SK-N-SH treated with all-trans-retinoic acid at 6 μM for 48 hours (cell line): ENCODE data around the gene GRB14.

ENCODE experiments used
- ATAC-seq: fragments of 200-7000 bp; cut with Tn5 transposase; 3 replicates; pipeline ENCODE4 v1.9.1; 2020; ENCODE audit warnings: mild to moderate bottlenecking, moderate library complexity
- ARNTL ChIP-seq: fragments of 450-650 bp; formaldehyde crosslinking; IDR thresholded peaks from 2 replicates; pipeline ENCODE4 v1.5.0; 2020; ENCODE audit warnings: low read depth, mild to moderate bottlenecking, moderate library complexity, borderline replicate concordance
- BACH2 ChIP-seq: fragments of 250-450 bp; sonication (Bioruptor Pico); IDR thresholded peaks from 2 replicates; pipeline ENCODE4 v1.9.0; 2021; ENCODE audit warnings: mild to moderate bottlenecking, borderline replicate concordance
- CREB5 ChIP-seq: fragments of 250-450 bp; sonication (Bioruptor Pico); IDR thresholded peaks from 2 replicates; pipeline ENCODE4 v1.5.1; 2020; ENCODE audit warnings: low read depth, mild to moderate bottlenecking, moderate library complexity
- CSDC2 ChIP-seq: fragments of 250-450 bp; sonication (Bioruptor Pico); IDR thresholded peaks from 2 replicates; pipeline ENCODE4 v1.5.0; 2020; ENCODE audit warnings: mild to moderate bottlenecking, moderate library complexity
- GLIS3 ChIP-seq: fragments of 250-450 bp; sonication (Bioruptor Pico); IDR thresholded peaks from 2 replicates; pipeline ENCODE4 v1.5.0; 2020; ENCODE audit warnings: mild to moderate bottlenecking, moderate library complexity
- ISL1 ChIP-seq: fragments of 250-450 bp; sonication (Bioruptor Pico); IDR thresholded peaks from 2 replicates; pipeline ENCODE4 v2.1.2; 2022; ENCODE audit warnings: mild to moderate bottlenecking, moderate library complexity
- OSR1 ChIP-seq: fragments of 250-450 bp; sonication (Bioruptor Pico); IDR thresholded peaks from 2 replicates; pipeline ENCODE4 v1.8.0; 2022; ENCODE audit warnings: moderate library complexity, mild to moderate bottlenecking, inconsistent platforms
- PATZ1 ChIP-seq: fragments of 250-450 bp; sonication (Bioruptor Pico); IDR thresholded peaks from 2 replicates; pipeline ENCODE4 v1.8.0; 2020; ENCODE audit warnings: mild to moderate bottlenecking, moderate library complexity, borderline replicate concordance
- POU6F1 ChIP-seq: fragments of 250-450 bp; sonication (Bioruptor Pico); IDR thresholded peaks from 2 replicates; pipeline ENCODE4 v1.8.0; 2021; ENCODE audit warnings: low read depth, mild to moderate bottlenecking, moderate library complexity, borderline replicate concordance
- PPARA ChIP-seq: fragments of 250-450 bp; sonication (Bioruptor Pico); IDR thresholded peaks from 2 replicates; pipeline ENCODE4 v1.5.0; 2020; ENCODE audit warnings: mild to moderate bottlenecking, borderline replicate concordance
- RARB ChIP-seq: fragments of 250-450 bp; sonication (Bioruptor Pico); IDR thresholded peaks from 2 replicates; pipeline ENCODE4 v1.8.0; 2021; ENCODE audit warnings: mild to moderate bottlenecking, moderate library complexity
- SNAI2 ChIP-seq: fragments of 250-450 bp; sonication (Bioruptor Pico); IDR thresholded peaks from 2 replicates; pipeline ENCODE4 v1.5.0; 2020; ENCODE audit warnings: mild to moderate bottlenecking, moderate library complexity
- TCF4 ChIP-seq: fragments of 250-450 bp; sonication (Bioruptor Pico); IDR thresholded peaks from 2 replicates; pipeline ENCODE4 v1.8.0; 2021; ENCODE audit warnings: mild to moderate bottlenecking, moderate library complexity, borderline replicate concordance
- TOX ChIP-seq: fragments of 250-450 bp; sonication (Bioruptor Pico); IDR thresholded peaks from 2 replicates; pipeline ENCODE4 v1.8.0; 2021; ENCODE audit warnings: mild to moderate bottlenecking, moderate library complexity, borderline replicate concordance
- ZC3H10 ChIP-seq: fragments of 250-450 bp; sonication (Bioruptor Pico); IDR thresholded peaks from 2 replicates; pipeline ENCODE4 v1.5.1; 2021; ENCODE audit warnings: mild to moderate bottlenecking, moderate library complexity
- ZFP3 ChIP-seq: fragments of 250-450 bp; sonication (Bioruptor Pico); IDR thresholded peaks from 2 replicates; pipeline ENCODE4 v1.5.0; 2020; ENCODE audit warnings: mild to moderate bottlenecking, moderate library complexity
- ZNF565 ChIP-seq: fragments of 450-650 bp; formaldehyde crosslinking; conservative IDR thresholded peaks from 2 replicates; pipeline ENCODE4 v1.5.0; 2020; ENCODE audit warnings: low read depth, mild to moderate bottlenecking, moderate library complexity
- ZNF8 ChIP-seq: fragments of 450-650 bp; formaldehyde crosslinking; IDR thresholded peaks from 2 replicates; pipeline ENCODE4 v1.5.0; 2020; ENCODE audit warnings: mild to moderate bottlenecking, moderate library complexity

The GRB14 gene

GRCh38 chr2:164542581-164543021 lies 78.7 kb downstream of the GRB14 start (continued):
- peak; percentile 89 for TF ChIP-seq PATZ1 (CRISPR knock-in tag)
- peak; percentile 99 for TF ChIP-seq ISL1
- TF ChIP-seq CREB5 (CRISPR knock-in tag): peak; percentile 88
- TF ChIP-seq TOX (CRISPR knock-in tag): peak; percentile 86
- no peak for TF ChIP-seq PPARA (CRISPR knock-in tag)
- TF ChIP-seq ZNF8 (CRISPR knock-in tag): no peak; the same call in 1 of the 2 replicates
- TF ChIP-seq, all 23 proteins: peak for 11

GRCh38 chr2:164538240-164538866 lies 82.9 kb downstream of the GRB14 start:
- TF ChIP-seq GLIS3 (no peak), BACH2 (CRISPR knock-in tag) (no peak)
- TF ChIP-seq, all 23 proteins: peak for 0
- ATAC-seq: peak; percentile 73

- TF ChIP-seq ZNF8 (CRISPR knock-in tag) (no peak), ZC3H10 (CRISPR knock-in tag) (no peak), ZFP3 (CRISPR knock-in tag) (no peak), TCF4 (CRISPR knock-in tag) (no peak), CSDC2 (CRISPR knock-in tag) (no peak), ISL1 (no peak), CREB5 (CRISPR knock-in tag) (no peak), ZNF565 (CRISPR knock-in tag) (no peak)
- no peak for ATAC-seq
These were observed 85.8 kb downstream of the GRB14 start for GRCh38 chr2:164535280-164536025.

GRCh38 chr2:164530464-164530863 lies 90.8 kb downstream of the GRB14 start:
- TF ChIP-seq OSR1 (no peak), TOX (CRISPR knock-in tag) (no peak), POU6F1 (CRISPR knock-in tag) (no peak), ARNTL (CRISPR knock-in tag) (no peak), ZFP3 (CRISPR knock-in tag) (no peak), PATZ1 (CRISPR knock-in tag) (no peak), GLIS3 (no peak), TCF4 (CRISPR knock-in tag) (no peak), RARB (no peak), CREB5 (CRISPR knock-in tag) (no peak), ZC3H10 (CRISPR knock-in tag) (no peak), PPARA (CRISPR knock-in tag) (no peak), SNAI2 (CRISPR knock-in tag) (no peak), ZNF8 (CRISPR knock-in tag) (no peak)
- ATAC-seq: no peak
